BLaER1 treated with 17β-estradiol and CSF1 and Interleukin-3, amounts not matched to agents 10 nM and 100 nM (cell line): Measurements from ENCODE around the gene ZMYND15.
"Not testable (repeated sequence)": the region's sequence is repeated elsewhere in the genome, so short reads cannot be mapped to it uniquely, and the experiment has no call there.

Experiments used
- H3K27ac ChIP-seq, 11 experiments: shearing (Covaris generic); formaldehyde crosslinking; 2 replicates each; pipeline ENCODE4 v1.8.1; 2022
- H3K27me3 ChIP-seq, 11 experiments: shearing (Covaris generic); formaldehyde crosslinking; 2 replicates each; pipeline ENCODE4 v1.8.1; 2022
- H3K36me3 ChIP-seq, 11 experiments: shearing (Covaris generic); formaldehyde crosslinking; 2 replicates each; pipeline ENCODE4 v1.8.1; 2022
- H3K4me1 ChIP-seq, 10 experiments: shearing (Covaris generic); formaldehyde crosslinking; 2 replicates each; pipeline ENCODE4 v1.8.1; 2022
- H3K4me2 ChIP-seq, 11 experiments: shearing (Covaris generic); formaldehyde crosslinking; 2 replicates each; pipeline ENCODE4 v1.8.1; 2022
- H3K4me3 ChIP-seq, 10 experiments: shearing (Covaris generic); formaldehyde crosslinking; 2 replicates each; pipeline ENCODE4 v1.8.1; 2022
- H3K9ac ChIP-seq, 11 experiments: shearing (Covaris generic); formaldehyde crosslinking; 2 replicates each; pipeline ENCODE4 v1.8.1; 2022
- H3K9me3 ChIP-seq, 11 experiments: shearing (Covaris generic); formaldehyde crosslinking; replicated peaks in 1 of 11; 2 replicates each; pipeline ENCODE4 v1.8.1; 2022
- H4K20me1 ChIP-seq, 11 experiments: shearing (Covaris generic); formaldehyde crosslinking; 2 replicates each; pipeline ENCODE4 v1.8.1; 2022
- Cebpa-rat ChIP-seq, 11 experiments: shearing (Covaris generic); IDR thresholded peaks; 2 replicates each; pipeline ENCODE4 v1.8.1; 2022

Gene ZMYND15

GRCh38 chr17:4710693-4711634, 28.7 kb upstream of the ZMYND15 start:
- Histone ChIP-seq H3K4me1 (peaks cover 53 to 69% (median 57%) of the 10 kb centered on the region in 10 experiments), H4K20me1 (peaks cover 0 to 42% (median 10%) of the 10 kb centered on the region in 11 experiments; a peak in 11 of 22 replicates), H3K4me3 (peak overlapping the region; percentile 71 to 100 (median 94)), H3K27ac (peak overlapping the region; percentile 87 to 99 (median 97)), H3K36me3 (peaks cover 8 to 35% (median 26%) of the 10 kb centered on the region in 11 experiments; a peak in 21 of 22 replicates), H3K9ac (peak overlapping the region; percentile 90 to 99 (median 97)), H3K4me2 (peak overlapping the region; percentile 94 to 100 (median 99)), H3K9me3 (peaks cover 0 to 5% (median 0%) of the 10 kb centered on the region in 11 experiments; a peak in 4 of 22 replicates), H3K27me3 (no peaks in the 10 kb centered on the region)
- TF ChIP-seq Cebpa-rat (IDR thresholded peaks at IDR 0.05), result no peak; a peak in 1 of 22 replicates

GRCh38 chr17:4711661-4712181, 27.9 kb upstream of the ZMYND15 start:
- Histone ChIP-seq H4K20me1 (peaks cover 0 to 49% (median 10%) of the 10 kb centered on the region in 11 experiments; a peak in 12 of 22 replicates), H3K27me3 (no peaks in the 10 kb centered on the region), H3K9ac (peak overlapping the region; percentile 90 to 99 (median 97)), H3K4me1 (peaks cover 56 to 69% (median 62%) of the 10 kb centered on the region in 10 experiments), H3K36me3 (peaks cover 13 to 42% (median 33%) of the 10 kb centered on the region in 11 experiments), H3K27ac (peak overlapping the region; percentile 87 to 99 (median 97)), H3K9me3 (peaks cover 0 to 5% (median 0%) of the 10 kb centered on the region in 11 experiments; a peak in 4 of 22 replicates), H3K4me3 (peak overlapping the region; percentile 71 to 100 (median 94); a peak in 19 of 20 replicates), H3K4me2 (peak overlapping the region; percentile 94 to 100 (median 99))
- no peak for TF ChIP-seq Cebpa-rat (IDR thresholded peaks at IDR 0.05)

GRCh38 chr17:4712526-4712925, 27.1 kb upstream of the ZMYND15 start:
- Histone ChIP-seq H3K9me3 (peaks cover 0 to 5% (median 0%) of the 10 kb centered on the region in 11 experiments; a peak in 4 of 22 replicates), H3K4me2 (peak overlapping the region; percentile 94 to 100 (median 99)), H3K36me3 (peaks cover 21 to 50% (median 41%) of the 10 kb centered on the region in 11 experiments), H4K20me1 (peaks cover 1 to 57% (median 18%) of the 10 kb centered on the region in 11 experiments; a peak in 15 of 22 replicates), H3K27me3 (no peaks in the 10 kb centered on the region), H3K27ac (peak overlapping the region; percentile 77 to 99 (median 97)), H3K9ac (peak overlapping the region; percentile 77 to 99 (median 95); a peak in 21 of 22 replicates), H3K4me3 (peak overlapping the region in 9 of 10 experiments; percentile 82 to 100 (median 96); a peak in 18 of 20 replicates), H3K4me1 (peaks cover 64 to 74% (median 68%) of the 10 kb centered on the region in 10 experiments)
- no peak for TF ChIP-seq Cebpa-rat (IDR thresholded peaks at IDR 0.05)

- peaks cover 11 to 77% (median 27%) of the 10 kb centered on the region in 11 experiments; a peak in 15 of 22 replicates for H4K20me1 ChIP-seq
- not testable (repeated sequence) for H3K27me3 ChIP-seq
- peak overlapping the region; percentile 67 to 99 (median 97) for H3K27ac ChIP-seq
- peak overlapping the region; percentile 58 to 99 (median 77) for H3K9ac ChIP-seq
- H3K4me3 ChIP-seq, result peak overlapping the region in 9 of 10 experiments; percentile 39 to 100 (median 92); a peak in 18 of 20 replicates
- peak overlapping the region; percentile 94 to 100 (median 99) for H3K4me2 ChIP-seq
- H3K36me3 ChIP-seq, result peaks cover 40 to 70% (median 60%) of the 10 kb centered on the region in 11 experiments
- H3K9me3 ChIP-seq, result peaks cover 0 to 18% (median 4%) of the 10 kb centered on the region in 11 experiments; a peak in 9 of 22 replicates
- H3K4me1 ChIP-seq, result peaks cover 79 to 90% (median 82%) of the 10 kb centered on the region in 10 experiments
Measured at GRCh38 chr17:4714340-4715062, 25.1 kb upstream of the ZMYND15 start.

DNA sequence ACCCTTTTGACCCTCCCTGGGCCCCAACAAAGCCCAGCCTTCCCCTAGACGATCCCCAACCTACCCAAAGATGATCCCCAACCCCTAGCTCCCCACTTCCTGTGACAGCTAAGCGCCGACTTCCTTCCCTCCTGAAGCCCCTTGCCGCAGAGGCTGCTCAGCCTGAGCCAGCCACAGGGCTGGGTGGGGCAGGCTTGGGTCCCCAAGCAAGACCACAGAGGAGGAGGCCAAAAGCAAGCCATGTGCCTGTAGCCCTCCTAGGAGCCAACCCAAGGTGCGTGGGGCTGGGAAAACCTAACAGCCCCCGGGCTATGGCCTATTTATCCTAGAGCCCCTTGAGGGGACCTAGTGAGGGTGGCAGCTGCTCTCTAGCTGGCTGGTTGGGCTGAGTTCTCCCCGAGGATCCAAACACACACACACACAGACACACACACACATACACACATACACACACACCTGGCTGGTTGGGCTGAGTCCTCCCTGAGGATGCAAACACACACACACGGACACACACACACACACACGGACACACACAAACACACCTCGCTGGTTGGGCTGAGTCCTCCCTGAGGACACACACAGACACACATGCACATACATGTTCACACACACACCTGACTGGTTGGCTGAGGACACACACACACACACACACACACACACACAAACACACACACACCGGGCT, 24.4 kb upstream of the ZMYND15 start:
- Histone ChIP-seq H3K9ac (peak overlapping the region; percentile 58 to 99 (median 75)), H3K27ac (peak overlapping the region; percentile 67 to 99 (median 97)), H4K20me1 (peaks cover 14 to 83% (median 27%) of the 10 kb centered on the region in 11 experiments; a peak in 15 of 22 replicates), H3K4me1 (peaks cover 84 to 94% (median 86%) of the 10 kb centered on the region in 10 experiments), H3K9me3 (peaks cover 0 to 25% (median 10%) of the 10 kb centered on the region in 11 experiments; a peak in 9 of 22 replicates), H3K36me3 (peaks cover 47 to 77% (median 68%) of the 10 kb centered on the region in 11 experiments), H3K4me2 (peak overlapping the region; percentile 94 to 100 (median 99)), H3K27me3 (no peaks in the 10 kb centered on the region), H3K4me3 (peak overlapping the region in 9 of 10 experiments; percentile 39 to 100 (median 92); a peak in 18 of 20 replicates)
- TF ChIP-seq Cebpa-rat (IDR thresholded peaks at IDR 0.05), result no peak

GRCh38 chr17:4716081-4716480, 23.6 kb upstream of the ZMYND15 start:
- Histone ChIP-seq H3K4me1 (peaks cover 84 to 92% (median 88%) of the 10 kb centered on the region in 10 experiments), H3K4me2 (peak overlapping the region; percentile 94 to 100 (median 99)), H3K9me3 (peaks cover 0 to 26% (median 10%) of the 10 kb centered on the region in 11 experiments; a peak in 9 of 22 replicates), H3K36me3 (peaks cover 55 to 86% (median 76%) of the 10 kb centered on the region in 11 experiments), H4K20me1 (peaks cover 14 to 90% (median 25%) of the 10 kb centered on the region in 11 experiments; a peak in 15 of 22 replicates), H3K27me3 (no peaks in the 10 kb centered on the region), H3K27ac (peak overlapping the region in 10 of 11 experiments; percentile 70 to 99 (median 98); a peak in 19 of 22 replicates), H3K9ac (peak overlapping the region; percentile 58 to 99 (median 75); a peak in 20 of 22 replicates), H3K4me3 (peak overlapping the region in 8 of 10 experiments; percentile 39 to 100 (median 94); a peak in 15 of 20 replicates)
- no peak for TF ChIP-seq Cebpa-rat (IDR thresholded peaks at IDR 0.05)

DNA sequence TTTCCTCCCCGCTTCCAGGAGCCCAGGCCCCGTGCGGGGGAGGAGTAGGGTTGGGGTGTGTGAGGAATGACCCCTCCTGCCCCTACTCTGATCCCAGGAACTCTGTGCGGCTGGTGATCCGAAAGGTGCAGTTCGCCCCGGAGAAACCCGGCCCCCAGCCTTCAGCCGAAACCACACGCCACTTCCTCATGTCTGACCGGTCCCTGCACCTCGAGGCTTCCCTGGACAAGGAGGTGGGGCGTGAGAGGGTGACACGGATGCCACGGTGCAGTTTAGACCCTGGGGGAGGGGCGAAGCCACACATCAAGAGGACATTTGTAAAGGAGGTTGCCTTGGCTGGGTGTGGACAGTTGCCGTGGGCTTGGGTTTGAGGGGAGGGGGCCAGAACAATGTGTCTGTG, 21.8 kb upstream of the ZMYND15 start:
- peak overlapping the region in 8 of 10 experiments; percentile 30 to 98 (median 52); a peak in 16 of 20 replicates for H3K4me3 ChIP-seq
- peaks cover 73 to 97% (median 79%) of the 10 kb centered on the region in 10 experiments for H3K4me1 ChIP-seq
- no peaks in the 10 kb centered on the region for H3K27me3 ChIP-seq
- H3K9me3 ChIP-seq, result peaks cover 0 to 26% (median 10%) of the 10 kb centered on the region in 11 experiments; a peak in 9 of 22 replicates
- H3K27ac ChIP-seq, result peak overlapping the region in 10 of 11 experiments; percentile 49 to 99 (median 74); a peak in 20 of 22 replicates
- peaks cover 63 to 87% (median 81%) of the 10 kb centered on the region in 11 experiments for H3K36me3 ChIP-seq
- no peak for TF ChIP-seq Cebpa-rat (IDR thresholded peaks at IDR 0.05)
- H3K9ac ChIP-seq, result peak overlapping the region; percentile 50 to 99 (median 61); a peak in 19 of 22 replicates
- peaks cover 4 to 91% (median 25%) of the 10 kb centered on the region in 11 experiments; a peak in 15 of 22 replicates for H4K20me1 ChIP-seq
- H3K4me2 ChIP-seq, result peak overlapping the region; percentile 85 to 100 (median 98)
